NCI-H345 treated with DMSO at 0.1 percent for 48 hours (cell line): Measurements from ENCODE around the gene FAM193A.

Source experiments
- DNase-seq: peaks from one replicate; lab custom pipeline; 2025; ENCODE audit not compliant: unreplicated experiment; lab: John Stamatoyannopoulos, UW

The FAM193A gene, protein sequence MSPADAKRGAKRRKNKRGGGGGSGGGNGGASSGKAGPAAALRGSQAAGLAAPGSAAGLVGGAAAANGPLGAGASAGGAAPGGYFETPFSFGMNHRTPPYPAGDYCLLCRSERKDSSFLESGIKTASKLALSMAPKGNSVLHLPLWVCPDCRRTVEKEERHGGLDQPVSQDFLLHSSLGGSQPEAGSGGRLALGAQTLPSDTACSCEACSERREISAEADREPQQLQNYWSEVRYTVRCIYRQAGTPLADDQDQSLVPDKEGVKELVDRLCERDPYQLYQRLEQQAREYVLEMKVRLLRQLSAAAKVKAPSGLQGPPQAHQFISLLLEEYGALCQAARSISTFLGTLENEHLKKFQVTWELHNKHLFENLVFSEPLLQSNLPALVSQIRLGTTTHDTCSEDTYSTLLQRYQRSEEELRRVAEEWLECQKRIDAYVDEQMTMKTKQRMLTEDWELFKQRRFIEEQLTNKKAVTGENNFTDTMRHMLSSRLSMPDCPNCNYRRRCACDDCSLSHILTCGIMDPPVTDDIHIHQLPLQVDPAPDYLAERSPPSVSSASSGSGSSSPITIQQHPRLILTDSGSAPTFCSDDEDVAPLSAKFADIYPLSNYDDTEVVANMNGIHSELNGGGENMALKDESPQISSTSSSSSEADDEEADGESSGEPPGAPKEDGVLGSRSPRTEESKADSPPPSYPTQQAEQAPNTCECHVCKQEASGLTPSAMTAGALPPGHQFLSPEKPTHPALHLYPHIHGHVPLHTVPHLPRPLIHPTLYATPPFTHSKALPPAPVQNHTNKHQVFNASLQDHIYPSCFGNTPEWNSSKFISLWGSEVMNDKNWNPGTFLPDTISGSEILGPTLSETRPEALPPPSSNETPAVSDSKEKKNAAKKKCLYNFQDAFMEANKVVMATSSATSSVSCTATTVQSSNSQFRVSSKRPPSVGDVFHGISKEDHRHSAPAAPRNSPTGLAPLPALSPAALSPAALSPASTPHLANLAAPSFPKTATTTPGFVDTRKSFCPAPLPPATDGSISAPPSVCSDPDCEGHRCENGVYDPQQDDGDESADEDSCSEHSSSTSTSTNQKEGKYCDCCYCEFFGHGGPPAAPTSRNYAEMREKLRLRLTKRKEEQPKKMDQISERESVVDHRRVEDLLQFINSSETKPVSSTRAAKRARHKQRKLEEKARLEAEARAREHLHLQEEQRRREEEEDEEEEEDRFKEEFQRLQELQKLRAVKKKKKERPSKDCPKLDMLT (N-terminal part only)

DNA sequence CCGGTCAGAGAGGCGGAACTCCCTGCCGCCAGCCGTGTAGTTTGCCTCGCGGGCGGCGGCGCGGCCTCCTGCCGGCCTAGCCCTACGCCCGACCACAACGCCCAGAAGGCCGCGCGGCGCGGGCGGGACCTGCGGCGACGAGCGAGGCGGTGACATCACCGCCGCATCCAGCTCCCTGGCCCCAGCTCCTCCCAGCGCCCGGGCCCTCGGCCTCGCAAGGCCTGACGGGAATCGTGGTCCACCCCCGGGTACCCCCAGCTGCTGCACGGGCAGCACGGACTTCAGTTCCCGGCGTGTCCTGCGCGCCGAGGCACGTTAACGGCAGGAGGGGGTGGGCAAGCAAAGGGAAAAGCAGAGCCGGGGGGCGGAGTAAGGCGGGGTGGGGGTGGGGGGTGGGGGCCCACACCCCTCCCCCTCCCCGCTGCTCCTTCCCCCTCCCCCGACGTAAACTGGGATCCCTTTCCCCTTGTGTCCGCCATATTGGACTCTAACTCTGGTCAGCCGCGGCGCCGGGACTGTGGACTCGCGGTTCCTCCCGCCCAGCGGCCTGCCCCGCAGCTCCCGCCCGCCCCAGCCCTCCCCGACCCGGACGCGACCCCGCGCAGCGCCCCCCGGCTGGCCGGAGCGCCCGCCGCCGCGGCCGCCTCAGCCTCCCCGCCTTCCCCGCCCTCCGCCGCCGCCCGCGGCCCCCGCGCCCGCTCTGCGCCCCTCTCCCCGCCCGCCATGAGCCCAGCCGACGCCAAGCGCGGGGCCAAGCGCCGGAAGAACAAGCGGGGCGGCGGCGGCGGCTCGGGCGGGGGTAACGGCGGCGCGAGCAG is at the start of gene FAM193A:
TSS of gene FAM193A (plus strand) at position 455 of the 818 bp plus-strand sequence. CDS start at position 724, 269 bp downstream.
- DNase-seq: peak; percentile 85

DNA sequence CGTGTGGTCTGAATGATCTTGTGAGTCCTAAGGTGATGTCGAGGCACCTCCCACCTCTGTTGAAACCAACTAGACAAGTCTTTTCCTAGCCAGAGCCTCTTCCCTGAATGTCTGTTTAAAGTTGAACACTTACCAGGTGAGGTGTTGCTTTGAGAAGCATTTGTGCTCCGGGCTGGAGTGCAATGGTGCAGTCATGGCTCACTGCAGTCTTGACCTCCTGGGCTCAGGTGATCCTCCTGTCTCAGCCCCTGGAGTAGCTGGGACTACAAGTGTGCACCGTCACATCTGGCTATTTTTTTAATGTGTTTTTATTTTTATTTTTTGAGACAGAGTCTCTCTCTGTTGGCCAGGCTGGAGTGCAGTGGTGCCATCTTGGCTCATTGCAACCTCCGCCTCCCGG is 49.5 kb upstream of the FAM193A start:
- no peak for DNase-seq

DNA sequence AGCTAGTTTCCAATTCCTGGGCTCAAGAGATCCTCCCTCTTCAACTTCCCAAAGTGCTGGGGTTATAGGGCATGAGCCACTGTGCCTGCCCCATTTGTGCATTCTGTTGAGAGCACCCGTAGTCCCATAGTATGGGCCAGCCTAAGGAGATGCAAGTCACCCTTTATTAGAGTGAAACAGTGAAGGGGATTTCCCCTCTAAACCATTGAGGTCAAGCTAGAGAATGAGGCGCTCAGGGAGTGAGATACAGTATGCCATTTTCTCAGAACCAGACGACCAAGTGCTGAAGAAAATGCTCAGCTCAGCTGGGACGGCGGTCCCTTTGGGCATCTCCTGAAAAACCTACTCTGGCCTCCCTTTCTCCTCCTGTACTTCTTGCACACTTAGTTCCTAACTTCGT is 48.8 kb upstream of the FAM193A start:
- DNase-seq: no peak

DNA sequence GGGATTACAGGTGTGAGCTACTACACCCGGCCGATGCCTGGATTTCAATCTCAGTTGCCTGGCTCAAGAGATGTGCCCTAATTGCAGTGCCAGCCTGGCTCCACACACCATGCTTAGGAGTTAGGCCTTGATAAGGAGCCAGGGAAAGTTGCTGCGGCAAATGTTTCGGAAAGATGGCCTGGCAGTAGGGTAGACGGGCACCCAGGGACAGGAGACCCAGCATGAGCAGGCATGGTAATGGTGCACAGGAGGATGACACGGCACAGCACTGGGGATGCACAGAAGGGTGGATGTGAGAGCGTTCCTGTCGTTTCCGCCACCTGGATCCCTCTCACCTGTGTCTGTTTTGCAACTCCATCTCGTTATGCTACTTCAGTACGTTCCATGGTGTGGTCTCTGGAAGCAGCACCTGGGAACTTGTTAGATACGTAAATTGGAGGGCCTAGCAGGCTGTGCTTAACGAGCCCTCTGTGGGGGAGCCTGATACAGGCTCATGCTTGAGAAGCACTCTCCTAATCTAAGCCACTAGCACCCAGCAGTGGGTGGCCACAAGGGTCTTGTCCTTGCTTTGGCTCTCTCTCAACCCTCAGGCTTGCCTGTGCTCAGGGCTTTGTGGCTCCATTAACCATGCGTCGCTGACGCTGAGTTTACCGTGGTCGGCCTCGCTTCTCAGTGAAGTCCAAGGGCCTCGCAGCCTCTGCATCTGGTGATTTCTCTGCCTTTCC is 47.2 kb upstream of the FAM193A start:
- no peak for DNase-seq

DNA sequence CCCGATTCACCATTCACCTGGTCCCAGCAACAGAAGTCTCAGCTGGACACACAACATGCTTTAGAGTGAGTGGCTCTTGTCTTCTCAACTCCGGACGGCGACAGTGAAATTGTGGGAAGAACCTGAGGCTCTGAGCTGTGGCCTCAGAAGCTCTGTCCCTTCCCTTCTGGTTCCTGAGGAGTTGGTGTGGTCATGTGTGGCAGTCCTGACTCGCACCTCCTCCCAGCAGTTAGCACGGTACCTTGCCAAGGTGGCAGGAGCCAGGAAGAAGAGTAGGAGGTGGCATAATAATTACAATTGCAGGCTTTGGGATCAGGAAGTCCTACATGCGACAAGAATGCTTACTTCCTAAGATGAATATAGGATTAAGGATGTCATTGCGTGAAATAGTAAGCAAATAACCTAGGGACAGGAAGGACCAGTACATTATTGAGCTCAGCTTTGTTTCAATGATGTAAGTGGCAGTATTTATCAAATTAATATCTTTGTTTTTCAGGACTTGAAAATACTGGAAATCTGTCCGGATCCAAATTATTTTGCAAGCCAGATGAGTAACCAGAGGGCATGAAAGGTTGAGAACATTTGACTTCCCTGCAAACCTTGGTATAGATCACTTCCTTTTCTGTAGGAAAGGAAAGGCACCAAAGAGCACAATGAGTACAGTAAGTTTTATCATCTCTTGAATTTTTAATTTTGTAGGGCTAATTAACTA is 46.5 kb upstream of the FAM193A start:
- no peak for DNase-seq

DNA sequence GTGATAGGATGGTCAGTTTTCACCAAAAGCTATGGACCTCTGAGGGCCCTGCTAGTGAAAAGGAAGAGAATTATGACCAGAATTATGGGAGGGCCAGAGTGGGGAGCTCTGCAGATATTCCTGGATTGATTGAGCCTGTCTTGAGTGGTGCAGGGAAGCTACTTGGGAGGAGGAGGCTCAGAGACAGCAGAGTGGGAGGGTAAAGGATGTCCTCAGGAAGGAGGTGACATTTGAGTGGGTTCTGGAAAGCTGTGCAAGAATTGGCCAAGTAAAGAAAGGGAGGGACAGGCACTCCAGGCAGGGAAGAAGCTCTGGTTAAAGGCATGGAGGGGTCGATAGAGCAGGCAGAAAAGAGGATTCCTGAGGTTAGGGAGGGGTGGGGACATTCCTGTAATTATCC is 43.5 kb upstream of the FAM193A start:
- no peak for DNase-seq

DNA sequence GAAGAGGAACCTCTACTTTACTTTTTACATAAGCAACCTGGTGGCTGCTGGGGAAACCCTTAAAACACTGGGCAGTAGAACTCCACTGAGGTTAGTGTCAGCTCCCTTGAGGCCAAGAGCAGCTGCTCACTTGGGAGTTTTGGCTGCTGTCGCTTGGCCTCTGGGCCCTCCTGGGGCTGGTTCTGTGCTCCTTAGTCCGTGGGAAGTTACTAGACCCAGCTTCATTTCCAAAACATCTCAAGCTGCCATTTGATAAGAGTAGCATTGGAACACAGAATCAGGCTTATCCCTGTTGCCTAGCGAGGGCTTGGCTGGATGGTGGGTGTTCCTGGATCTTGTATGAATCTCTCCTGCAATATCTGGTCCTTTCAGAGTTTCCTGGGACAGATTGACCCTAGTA is 41.5 kb upstream of the FAM193A start:
- DNase-seq: no peak

DNA sequence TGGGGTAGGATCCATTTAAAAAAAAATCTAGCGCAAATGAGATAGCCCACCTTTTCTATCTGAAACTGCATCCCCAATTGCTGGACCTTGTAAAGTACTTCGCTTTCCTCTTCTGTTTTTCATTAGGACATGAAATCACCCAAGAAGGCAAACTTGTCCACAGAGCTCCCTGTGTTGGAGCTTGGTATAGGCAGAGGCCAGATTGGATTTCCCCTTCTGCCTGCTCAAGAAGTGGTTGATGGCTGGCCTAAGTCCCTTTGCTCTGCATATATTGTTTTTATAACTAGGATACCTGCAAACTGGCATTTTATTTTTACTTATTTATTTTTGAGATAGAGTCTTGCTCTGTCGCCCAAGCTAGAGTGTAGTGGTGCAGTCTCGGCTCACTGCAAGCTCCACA is 39.1 kb upstream of the FAM193A start:
- DNase-seq: no peak

DNA sequence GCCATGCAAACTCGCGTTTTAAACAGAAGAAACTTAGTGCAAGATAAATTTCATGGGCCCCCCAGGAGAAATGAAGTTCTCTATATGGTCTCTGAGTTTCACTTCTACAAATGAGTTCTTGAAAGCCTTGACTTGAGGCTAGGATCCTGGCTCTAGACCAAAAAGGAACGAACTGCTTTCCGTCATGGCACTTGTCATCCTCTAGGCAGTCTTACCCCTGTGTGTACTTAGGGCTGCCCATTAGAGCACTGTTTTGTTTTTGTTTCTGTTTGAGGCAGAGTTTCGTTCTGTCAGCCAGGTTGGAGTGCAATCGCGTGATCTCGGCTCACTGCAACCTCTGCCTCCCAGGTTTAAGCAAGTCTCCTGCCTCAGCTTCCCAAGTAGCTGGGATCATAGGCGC is 38.5 kb upstream of the FAM193A start:
- DNase-seq: no peak

DNA sequence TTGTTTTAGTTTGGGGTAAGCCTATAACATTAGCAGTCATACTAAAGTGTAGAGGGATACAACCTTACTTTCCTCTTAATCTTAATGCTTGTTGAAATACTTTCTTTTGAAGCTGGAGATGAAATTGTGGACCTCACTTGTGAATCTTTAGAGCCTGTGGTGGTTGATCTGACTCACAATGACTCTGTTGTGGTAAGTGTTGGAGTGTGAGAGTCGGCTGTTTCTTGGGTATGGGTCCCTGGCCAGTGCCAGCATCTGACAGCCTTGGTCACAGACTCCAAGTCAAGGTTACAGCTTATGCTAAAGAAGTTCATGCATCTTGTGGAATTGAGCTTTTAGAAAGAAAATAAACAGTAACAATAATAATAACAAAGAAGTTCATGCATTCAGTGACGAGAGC is 35.9 kb upstream of the FAM193A start:
- DNase-seq: no peak

DNA sequence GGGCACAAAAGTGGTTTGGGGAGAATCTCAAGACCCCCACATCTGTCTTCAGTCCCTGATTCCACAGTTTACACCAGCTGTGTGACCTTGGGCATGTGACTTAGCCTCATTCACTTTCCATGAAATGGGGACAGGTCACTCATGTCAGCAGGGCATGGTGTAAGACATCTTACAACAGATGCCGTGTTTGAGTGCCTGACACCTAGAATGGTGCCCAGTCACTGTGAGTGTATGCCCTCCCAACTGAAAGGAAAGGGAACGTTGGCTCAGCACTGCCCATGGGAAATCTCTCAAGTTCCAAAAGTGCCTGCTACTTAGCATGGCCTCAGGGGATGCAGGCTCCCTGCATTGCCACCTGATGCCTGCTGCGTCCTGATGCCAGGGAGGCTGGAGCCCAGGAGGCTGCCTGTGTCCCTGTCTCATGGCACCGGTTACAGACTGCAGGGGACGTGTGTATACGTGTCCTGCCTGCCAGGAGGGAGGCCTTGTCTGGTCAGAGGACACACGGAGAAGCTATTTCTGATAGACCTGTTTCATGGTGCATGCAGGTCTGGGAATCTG is 35.3 kb upstream of the FAM193A start:
- DNase-seq: no peak

DNA sequence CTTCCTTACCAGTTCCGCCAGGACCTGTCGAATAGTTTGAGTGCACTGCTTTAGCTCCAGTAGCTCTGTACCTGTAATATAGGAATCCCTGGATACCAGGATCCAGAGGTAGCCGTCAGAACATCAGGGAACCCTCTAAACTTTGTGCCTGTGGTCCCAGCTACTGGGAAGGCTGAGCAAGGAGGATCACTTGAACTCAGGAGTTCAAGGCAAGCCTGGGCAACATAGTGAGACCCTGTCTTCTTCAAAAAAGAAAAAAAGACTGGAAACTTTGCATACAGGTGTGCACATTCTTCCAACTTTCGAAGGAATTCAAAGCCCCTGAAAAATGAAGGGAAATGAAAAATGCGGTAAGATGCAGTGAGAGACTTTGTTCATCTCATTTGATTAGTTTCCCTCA is 32.6 kb upstream of the FAM193A start:
- no peak for DNase-seq

DNA sequence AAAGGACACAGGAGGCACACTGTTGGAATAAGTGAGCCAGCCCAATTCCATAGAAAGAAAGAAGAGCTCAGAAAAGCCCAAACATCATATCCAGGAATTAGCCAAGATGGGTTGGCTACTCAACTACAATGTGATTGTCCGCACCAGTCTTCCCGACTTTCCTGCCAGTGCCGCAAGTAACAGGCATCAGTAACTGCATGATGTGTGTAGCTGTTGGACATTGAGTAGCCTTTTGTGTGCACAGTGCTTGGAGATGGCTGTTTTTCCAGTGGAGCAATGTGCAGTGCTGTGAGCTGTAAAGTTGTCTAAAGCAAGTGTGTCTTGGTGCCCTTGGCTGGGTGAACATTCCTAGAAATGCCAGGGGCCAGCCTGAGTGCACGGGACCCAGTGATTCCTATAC is 29.2 kb upstream of the FAM193A start:
- DNase-seq: no peak

DNA sequence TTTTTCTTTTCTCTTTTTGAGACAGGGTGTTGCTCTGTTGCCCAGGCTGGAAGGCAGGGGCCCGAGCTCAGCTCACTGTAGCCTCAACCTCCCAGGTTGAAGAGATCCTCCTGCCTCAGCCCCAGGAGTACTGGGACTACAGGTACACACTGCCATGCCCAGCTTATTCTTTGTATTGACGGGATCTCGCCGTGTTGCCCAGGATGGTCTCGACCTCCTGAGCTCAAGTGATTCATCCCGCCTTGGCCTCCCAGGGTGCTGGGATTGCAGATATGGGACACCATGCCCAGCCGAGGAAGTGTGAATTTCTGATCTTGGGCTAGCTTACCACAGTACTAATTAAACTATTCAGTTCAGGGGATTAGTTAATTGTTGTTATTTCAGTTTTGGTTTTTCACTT is 28.6 kb upstream of the FAM193A start:
- no peak for DNase-seq

DNA sequence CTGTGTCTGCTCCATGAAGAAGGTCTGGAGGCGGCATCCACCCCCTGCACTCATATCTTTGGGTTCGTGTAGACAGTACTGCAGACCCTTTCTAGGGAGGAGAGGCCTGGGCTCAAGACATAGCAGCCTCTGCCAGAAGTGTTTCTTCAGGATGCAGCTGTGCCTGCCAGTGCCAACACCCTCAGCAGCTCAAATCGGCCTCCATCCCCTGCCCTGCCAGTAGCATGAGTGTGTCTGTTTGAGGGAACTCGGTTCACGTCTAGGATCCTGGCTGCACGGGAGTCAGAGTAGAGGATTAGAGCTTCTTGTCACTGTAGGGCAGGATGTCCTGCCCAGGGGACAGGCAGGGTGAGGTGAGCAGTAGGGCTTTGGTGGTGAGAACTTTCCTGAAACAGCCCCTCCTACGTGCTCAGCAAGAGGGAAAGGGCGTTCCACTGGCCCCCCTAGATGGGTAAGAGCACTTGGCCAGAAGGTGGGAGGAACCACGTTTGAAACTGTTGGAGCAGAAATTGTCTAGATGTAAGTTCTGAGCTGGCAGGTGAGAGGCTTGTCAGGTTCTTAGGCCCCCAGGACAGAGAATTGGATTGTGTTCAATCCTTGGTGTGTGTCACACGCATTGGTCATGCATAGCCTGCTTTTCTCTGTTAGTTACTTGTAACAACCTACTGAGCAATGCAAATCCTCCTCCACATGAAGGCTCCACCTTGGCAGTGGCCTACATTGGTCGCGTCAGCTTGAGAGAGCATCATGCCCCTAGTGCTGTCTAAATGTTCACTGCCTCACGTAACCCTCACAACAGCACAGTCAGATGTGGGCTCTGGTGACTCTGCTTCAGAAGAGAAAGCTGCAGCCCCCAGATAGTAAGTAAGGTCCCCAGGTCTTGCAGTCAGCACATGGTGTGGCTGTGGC is 25.8 kb upstream of the FAM193A start:
- DNase-seq: no peak

DNA sequence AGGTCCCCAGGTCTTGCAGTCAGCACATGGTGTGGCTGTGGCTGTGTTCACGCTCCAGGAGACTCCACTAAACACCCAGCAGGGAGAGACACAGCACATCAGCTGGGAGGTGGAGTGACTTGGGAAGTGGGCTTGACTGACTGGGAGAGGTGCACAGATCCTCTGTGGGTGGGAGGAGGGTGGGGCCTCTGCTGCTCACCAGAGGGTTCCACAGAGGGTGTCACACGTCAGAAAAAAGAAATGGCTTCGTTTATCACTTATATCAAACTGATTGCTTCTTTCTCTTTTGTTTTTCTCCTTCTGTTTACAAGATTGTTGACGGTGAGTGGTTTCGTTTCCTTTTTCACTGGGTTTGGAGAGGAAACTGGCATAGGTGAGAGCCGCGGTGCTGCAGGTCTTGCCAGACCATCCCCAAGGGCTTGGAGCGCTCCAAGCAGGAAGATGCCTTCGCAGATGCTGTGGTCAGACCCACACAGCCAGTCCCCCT is 24.8 kb upstream of the FAM193A start:
- no peak for DNase-seq

DNA sequence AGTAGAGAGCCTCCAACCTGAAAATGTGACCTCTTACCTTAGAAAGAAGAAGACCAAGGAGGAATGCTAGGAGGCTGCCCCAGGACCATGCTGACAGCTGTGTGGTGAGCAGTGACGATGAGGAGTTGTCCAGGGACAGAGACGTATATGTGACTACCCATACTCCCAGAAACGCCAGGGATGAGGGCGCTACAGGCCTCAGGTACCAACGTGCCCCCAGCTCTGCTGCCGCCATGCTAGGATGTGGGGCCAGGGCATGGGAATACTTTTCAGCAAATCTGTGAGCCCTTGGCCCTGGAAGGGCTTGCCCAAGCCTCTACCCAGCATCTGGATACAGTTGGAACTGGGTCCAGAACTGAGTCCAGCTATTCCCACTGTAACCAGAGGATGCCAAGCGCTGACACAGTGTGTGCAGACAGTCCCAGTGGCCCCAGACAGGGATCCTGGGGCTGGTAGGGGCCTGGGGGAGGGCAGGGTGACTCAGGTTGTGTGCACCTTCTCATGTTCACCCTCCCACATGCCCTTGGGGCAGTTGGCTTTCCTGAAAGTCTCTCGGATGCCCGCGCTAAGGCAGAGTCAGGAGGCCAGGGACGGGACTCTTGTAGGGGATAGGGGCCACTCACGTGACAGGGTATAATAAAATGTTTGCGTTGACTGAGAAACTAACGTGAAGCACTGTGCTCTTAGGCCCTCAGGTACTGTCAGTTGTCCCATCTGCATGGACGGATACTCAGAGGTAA is 23.9 kb upstream of the FAM193A start:
- no peak for DNase-seq
